HG03439 (cell line): ENCODE measurements around the gene GLRX5.
A peak's percentile ranks its signal among the peaks of the same experiment; 100 is the strongest.
"Not testable (repeated sequence)": the region's sequence is repeated elsewhere in the genome, so short reads cannot be mapped to it uniquely, and the experiment has no call there.

Source experiments
- ATAC-seq: cut with Tn5 transposase; IDR thresholded peaks from one replicate; pipeline ENCODE4 v1.9.1; 2021; ENCODE audit warnings: mild to moderate bottlenecking, moderate library complexity; ENCODE audit not compliant: unreplicated experiment

Gene GLRX5

GRCh38 chr14:95498622-95499353 is 36.1 kb upstream of the GLRX5 start:
- ATAC-seq: no peak

DNA sequence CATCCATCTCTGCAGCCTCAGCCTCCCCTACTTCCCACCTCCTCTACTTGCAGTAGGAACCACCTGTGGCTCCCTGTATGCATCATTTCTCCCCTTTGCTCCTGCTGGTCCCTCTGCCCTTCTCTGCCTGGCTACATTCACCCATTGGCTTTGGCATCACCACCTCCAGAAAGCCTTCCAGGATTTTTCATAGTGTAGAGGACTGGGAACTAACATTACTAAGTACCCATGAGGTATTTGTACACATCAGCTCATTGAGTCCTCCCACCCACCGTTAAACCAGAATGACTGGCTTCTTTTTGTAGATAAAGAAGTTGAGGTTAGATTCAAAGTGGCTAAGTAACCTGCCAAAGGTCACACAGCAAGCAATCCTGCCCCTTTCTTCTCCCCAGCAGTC is 35.5 kb upstream of the GLRX5 start:
- no peak for ATAC-seq

DNA sequence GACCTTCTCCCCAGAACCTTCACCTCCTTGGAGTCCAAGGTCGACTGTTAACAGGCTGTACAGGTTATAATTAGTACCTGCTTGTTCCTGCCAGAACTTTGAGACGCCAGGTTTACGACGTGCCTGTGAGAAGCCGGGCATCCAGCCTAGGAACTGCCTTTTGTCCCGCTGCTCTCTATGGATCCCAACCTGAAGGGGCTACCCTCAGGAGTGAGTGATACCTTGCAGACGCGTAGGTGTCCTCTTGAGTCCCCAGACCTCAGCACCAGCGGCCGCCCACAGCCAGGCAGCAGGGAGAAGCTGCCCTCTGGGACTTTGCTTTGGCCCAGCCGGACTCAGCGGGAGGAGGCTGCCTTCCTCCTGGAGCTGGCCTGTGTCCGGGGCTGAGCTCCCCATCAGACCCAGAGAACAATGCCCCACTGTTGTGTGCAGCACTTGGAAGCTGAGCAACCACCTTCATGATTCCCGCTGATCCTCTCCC is 34.6 kb upstream of the GLRX5 start:
- no peak for ATAC-seq

DNA sequence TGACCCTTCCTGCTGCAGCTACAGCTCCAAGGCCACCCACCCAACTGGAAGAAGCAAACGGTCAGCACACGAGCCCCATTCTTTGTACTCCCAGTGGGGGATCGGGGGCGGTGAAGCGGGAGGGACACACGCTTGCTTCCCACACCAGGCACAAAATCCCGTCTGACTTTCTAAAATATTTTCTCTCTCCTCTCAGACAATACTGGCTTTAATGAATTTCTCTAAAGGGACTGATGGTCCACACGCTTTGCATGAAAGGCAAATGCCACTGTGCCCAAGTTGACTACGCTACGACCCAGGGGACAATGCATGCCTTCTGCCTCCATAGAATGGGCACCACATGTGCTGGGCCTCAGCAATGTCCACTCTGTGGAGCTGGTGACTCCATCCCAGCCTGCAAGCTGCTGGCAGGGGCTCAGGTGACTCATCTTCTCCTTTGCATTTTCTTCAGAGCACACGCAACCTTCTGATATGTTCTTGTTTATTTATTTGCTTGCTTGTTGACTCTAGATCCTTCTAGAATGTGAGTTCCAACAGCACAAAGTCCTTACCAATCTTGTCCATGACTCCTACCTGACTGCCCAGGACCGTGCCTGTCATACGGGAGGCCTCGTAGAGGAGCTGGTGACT is 34.0 kb upstream of the GLRX5 start:
- no peak for ATAC-seq

DNA sequence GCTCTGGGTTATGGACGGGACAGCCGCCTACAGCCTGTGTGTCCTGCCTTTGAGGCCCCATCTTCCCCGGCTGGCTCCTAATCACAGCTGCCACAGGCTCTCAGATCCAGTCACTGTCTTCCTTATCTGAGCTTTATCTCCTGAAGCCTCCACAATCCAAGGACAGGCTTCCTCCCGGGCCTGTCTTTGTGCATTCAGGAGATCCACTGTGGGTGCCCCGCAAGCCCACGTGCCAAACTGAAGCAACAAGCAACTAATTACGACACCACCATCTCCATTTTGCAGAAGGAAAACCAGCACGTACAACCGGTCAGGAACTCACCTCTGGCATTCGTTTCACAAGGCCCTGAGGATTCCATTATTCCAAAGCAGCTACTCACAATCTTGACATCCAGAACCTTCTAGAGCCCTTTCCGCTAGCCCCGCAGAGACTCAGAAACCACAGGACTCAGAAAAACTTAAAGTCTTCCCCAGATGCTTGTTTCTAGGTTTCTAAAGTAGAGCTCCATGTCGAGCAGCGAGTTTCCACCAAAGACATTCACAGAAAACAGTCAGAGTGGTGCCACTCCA is 32.4 kb upstream of the GLRX5 start:
- no peak for ATAC-seq

- peak; percentile 44 for ATAC-seq
Measured at GRCh38 chr14:95503365-95504134, 31.3 kb upstream of the GLRX5 start.

GRCh38 chr14:95504135-95505029 is 30.5 kb upstream of the GLRX5 start:
- no peak for ATAC-seq

DNA sequence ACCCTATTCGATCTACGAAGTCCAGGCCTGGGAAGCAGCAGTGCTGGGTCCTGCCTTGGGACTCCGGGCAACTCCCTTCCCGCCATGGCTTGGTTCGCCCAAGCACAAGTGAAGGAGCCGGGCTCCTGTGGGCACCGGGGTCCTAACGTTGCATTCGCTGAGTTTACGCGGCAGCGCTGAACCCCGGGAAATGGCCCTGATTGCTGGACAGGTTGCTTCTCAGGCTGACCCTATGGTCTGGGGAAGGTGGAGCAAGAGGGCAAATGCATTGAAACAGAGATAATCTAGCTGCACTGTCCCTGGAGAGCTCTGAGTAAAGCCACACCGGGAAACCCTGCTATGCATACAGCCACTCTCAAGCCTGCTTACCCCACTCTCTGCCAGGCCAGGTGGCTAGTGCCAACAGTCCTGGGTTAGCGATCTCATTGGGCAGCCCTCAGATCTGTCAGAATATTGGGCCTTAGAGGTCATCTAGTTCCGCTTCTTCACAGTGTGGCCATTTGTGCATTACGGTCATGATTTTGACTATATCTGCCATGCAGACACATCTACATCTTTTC is 29.7 kb upstream of the GLRX5 start:
- no peak for ATAC-seq

GRCh38 chr14:95507174-95507573 is 27.7 kb upstream of the GLRX5 start:
- ATAC-seq: no peak

- no peak for ATAC-seq
Measured at GRCh38 chr14:95507701-95508103, 27.1 kb upstream of the GLRX5 start.

DNA sequence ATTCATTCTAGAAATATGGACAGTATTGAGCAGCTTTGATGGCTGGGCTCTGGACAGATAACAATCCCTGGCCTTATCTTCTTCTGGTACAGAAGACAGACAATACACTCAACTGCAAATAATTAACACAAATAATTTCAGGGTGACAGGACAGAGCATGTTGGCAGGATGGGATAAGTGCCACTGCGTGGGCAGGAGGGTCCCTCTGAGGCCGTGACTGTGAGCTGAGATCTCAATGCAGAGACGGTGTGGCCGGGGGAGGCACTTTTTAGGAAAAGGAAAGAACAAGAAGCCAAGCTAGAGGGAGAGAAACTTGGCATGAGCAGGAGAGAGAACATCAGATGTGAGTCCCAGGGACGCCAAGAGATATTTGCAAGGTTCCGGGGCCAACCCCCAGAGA is 26.5 kb upstream of the GLRX5 start:
- no peak for ATAC-seq

DNA sequence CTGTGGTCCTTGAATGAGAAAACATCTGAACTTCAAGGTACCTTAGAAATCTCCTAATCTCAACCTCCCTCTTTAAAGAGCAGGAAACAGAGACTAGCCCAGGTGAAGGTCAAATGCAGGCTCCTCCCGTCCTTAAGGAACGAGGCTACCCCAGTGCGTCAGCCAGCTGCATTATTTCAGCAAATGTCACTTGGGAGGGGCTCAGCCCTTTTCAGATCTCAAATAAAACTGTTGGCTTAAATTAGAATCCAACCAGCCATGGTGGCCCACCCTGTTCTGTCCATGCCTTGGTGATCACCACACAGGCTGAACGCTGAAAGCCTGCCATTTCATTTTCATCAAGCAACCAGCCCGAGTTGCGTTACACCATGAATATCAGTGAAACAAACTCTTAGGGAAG is 25.4 kb upstream of the GLRX5 start:
- ATAC-seq: no peak

- not testable (repeated sequence) for ATAC-seq
Measured at GRCh38 chr14:95510344-95510743, 24.5 kb upstream of the GLRX5 start.

GRCh38 chr14:95510804-95511203 is 24.0 kb upstream of the GLRX5 start:
- no peak for ATAC-seq

DNA sequence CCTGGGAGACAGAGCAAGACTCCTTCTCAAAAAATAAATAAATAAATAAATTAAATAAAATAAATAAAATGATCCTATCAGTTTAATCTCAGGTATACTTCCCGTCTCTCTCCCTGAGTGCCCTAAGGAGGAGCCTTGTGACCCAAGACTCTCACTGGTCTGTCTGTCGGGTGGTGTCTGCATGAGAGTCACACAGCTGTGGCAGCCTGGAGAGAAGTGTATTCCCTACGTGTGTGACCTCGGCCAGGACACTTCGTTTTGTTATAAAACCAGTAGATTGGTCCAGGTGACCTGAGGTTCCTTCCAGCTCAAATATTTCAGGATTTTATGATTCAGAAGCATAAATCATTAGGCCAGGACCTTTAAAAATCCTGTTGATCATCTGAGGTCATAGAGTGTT is 23.2 kb upstream of the GLRX5 start:
- no peak for ATAC-seq

GRCh38 chr14:95513291-95513690 is 21.6 kb upstream of the GLRX5 start:
- no peak for ATAC-seq

DNA sequence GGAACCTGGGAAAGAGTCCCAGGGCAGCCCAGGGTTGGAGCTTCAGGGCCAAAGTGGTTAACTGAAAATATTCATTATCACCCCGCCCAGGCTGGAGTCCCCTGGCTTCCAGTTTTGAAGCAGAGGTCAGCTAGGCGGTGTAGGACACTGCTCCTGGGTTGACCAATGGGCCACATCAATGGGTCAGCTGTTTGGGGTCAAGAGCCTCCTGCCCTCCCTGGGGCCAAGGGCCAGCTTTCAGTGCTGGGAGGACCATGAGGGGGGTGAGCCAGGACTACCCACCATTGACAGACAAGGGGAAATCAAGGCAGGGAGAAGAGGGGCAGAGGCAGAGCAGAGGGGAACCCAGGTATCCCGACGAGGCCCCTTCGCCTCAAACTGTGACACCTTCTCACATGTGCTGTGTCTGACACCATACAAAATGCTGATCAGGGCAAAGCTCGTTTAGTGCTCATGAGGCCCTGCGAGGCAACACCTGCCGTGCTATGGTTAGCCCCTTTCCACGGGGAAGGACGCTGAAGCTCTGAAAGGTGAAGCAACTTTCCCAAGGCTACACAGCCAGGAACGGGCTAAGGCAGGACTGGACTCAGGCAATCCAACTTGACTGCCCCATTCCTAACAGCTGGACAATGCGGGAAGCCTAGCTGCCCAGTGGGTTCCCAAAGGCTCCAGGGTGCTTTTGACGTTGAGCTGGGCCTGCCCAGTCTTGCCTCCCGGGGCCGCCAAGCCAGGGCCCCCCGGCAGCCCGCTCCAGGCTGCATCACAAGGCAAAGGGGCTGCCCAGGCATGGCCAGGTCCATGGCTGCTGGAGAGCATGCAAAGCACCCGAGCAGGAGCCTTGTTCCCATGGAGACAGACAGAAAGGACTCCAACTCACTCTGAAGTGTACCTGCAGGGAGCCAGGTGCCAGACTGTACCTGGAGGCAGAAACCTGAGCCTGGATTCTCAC is 20.4 kb upstream of the GLRX5 start:
- no peak for ATAC-seq

DNA sequence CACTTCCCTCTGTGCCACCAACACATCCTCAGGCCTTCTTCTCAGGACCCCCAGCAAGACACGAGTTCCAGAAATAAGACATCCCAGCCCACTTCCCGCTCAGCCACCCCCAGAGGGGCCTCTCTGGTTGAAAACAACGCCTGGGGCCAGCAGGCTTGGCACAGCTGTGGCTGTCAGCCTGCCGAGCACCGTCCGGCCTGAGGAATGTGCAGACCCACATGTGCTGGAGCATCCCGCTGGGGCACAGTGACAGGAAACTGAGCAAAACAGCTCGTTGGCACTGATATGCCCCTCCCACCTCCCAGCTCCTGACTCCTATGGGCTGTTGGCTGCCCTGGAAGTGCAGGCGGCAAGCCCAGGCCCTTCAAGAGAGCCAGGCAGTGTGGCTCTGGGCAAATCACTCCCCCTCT is 19.8 kb upstream of the GLRX5 start:
- no peak for ATAC-seq
